Measurements from ENCODE around the gene PTPRD. TPM values are rescaled to one million over a fixed set of nuclear protein-coding genes. Genes with fewer than 3 reads are reported as not detected.

Gene PTPRD
- total RNA-seq, 1 experiment from 2014 or later: not detected

DNA sequence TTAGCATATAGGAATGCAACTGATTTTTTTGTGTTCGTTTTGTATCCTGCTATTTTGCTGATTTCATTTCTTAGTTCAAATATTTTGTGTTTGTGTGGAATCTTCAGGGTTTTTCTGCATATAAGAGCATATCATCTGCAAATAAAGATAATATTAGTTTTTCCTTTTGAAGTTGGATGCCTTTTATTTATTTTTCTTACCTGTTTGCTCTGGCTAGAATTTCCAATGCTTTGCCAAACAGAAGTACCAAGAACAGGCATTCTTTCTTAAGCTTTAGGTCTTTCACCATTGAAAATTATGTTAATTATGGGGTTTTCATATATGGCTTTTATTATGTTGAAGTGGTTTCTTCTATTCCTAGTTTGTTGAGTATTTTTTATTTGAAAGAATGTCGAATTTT, 2308.1 kb downstream of the PTPRD start:
- ChIA-PET POLR2A (ENCODE audit: low non-redundant PET) (no interaction called here), CTCF (no interaction called here)
- BruUV-seq (replicated peaks): no TSS peak
- no peak for TF ChIP-seq EZH2 (IDR thresholded peaks at IDR 0.05; ENCODE audit: borderline replicate concordance, low read depth, low read length, poor library complexity, severe bottlenecking)
- TF ChIP-seq, protein P1, sequence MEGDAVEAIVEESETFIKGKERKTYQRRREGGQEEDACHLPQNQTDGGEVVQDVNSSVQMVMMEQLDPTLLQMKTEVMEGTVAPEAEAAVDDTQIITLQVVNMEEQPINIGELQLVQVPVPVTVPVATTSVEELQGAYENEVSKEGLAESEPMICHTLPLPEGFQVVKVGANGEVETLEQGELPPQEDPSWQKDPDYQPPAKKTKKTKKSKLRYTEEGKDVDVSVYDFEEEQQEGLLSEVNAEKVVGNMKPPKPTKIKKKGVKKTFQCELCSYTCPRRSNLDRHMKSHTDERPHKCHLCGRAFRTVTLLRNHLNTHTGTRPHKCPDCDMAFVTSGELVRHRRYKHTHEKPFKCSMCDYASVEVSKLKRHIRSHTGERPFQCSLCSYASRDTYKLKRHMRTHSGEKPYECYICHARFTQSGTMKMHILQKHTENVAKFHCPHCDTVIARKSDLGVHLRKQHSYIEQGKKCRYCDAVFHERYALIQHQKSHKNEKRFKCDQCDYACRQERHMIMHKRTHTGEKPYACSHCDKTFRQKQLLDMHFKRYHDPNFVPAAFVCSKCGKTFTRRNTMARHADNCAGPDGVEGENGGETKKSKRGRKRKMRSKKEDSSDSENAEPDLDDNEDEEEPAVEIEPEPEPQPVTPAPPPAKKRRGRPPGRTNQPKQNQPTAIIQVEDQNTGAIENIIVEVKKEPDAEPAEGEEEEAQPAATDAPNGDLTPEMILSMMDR (conservative IDR thresholded peaks at IDR 0.05; ENCODE audit: low read depth, low read length): no peak
- no peak overlapping the region for H3K4me3 ChIP-seq (ENCODE audit: low read depth, low read length, poor library complexity, severe bottlenecking)
- H3K27me3 ChIP-seq (replicated peaks; ENCODE audit: insufficient read depth, low read depth, low read length, poor library complexity): no peaks in the 10 kb centered on the region
- H3K27ac ChIP-seq (ENCODE audit: low read depth, low read length, poor library complexity, severe bottlenecking): no peak overlapping the region
- H3K9me3 ChIP-seq (ENCODE audit: low read depth, low read length, poor library complexity, severe bottlenecking): peaks cover 4% of the 10 kb centered on the region
- intact Hi-C loops (cut with micrococcal nuclease; ENCODE audit: unreplicated experiment): no loop called here
- no peaks in the 10 kb centered on the region for H3K36me3 ChIP-seq (ENCODE audit: insufficient read depth, low read length, poor library complexity, severe bottlenecking)
- DNase-seq (ENCODE audit: low spot score): no peak
- no peaks in the 10 kb centered on the region for H3K4me1 ChIP-seq (ENCODE audit: insufficient read depth, low read length, poor library complexity, severe bottlenecking)

- intact Hi-C loops (cut with micrococcal nuclease; ENCODE audit: unreplicated experiment): no loop called here
- Histone ChIP-seq H3K4me1 (ENCODE audit: insufficient read depth, low read length, poor library complexity, severe bottlenecking) (no peaks in the 10 kb centered on the region), H3K27me3 (replicated peaks; ENCODE audit: insufficient read depth, low read depth, low read length, poor library complexity) (no peaks in the 10 kb centered on the region), H3K27ac (ENCODE audit: low read depth, low read length, poor library complexity, severe bottlenecking) (no peak overlapping the region), H3K4me3 (ENCODE audit: low read depth, low read length, poor library complexity, severe bottlenecking) (no peak overlapping the region), H3K9me3 (ENCODE audit: low read depth, low read length, poor library complexity, severe bottlenecking) (no peaks in the 10 kb centered on the region), H3K36me3 (ENCODE audit: insufficient read depth, low read length, poor library complexity, severe bottlenecking) (no peaks in the 10 kb centered on the region)
- ChIA-PET CTCF (no interaction called here), POLR2A (ENCODE audit: low non-redundant PET) (no interaction called here)
- DNase-seq (ENCODE audit: low spot score): no peak
- TF ChIP-seq EZH2 (IDR thresholded peaks at IDR 0.05; ENCODE audit: borderline replicate concordance, low read depth, low read length, poor library complexity, severe bottlenecking): no peak
- TF ChIP-seq, protein P1 (conservative IDR thresholded peaks at IDR 0.05; ENCODE audit: low read depth, low read length): no peak
- BruUV-seq (replicated peaks): no TSS peak
Observed at GRCh38 chr9:8301296-8301695, 2311.5 kb downstream of the PTPRD start.

DNA sequence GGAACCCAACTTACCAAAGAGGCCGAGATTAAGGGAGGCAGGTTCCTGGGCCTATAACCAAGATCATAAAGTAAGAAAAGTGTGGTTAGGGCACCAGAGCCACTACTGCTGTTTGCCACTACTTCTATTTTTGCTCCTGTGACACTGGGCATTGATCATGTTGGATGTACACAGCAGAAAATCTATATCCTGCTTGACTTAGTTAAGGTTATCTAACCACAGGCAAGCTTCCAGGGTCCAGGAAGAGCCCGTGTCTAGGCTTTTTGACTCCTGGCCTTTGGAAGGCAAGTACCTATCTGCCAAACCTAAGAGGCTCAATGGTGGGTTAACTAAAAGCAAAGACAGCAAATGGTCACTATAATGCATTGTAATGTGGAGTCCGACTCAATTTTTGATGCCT, 2315.8 kb downstream of the PTPRD start:
- no peaks in the 10 kb centered on the region for H3K27me3 ChIP-seq (replicated peaks; ENCODE audit: insufficient read depth, low read depth, low read length, poor library complexity)
- POLR2A ChIA-PET (ENCODE audit: low non-redundant PET): no interaction called here
- H3K9me3 ChIP-seq (ENCODE audit: low read depth, low read length, poor library complexity, severe bottlenecking): no peaks in the 10 kb centered on the region
- TF ChIP-seq EZH2 (IDR thresholded peaks at IDR 0.05; ENCODE audit: borderline replicate concordance, low read depth, low read length, poor library complexity, severe bottlenecking): no peak
- TF ChIP-seq, protein P1 (conservative IDR thresholded peaks at IDR 0.05; ENCODE audit: low read depth, low read length): no peak
- H3K4me1 ChIP-seq (ENCODE audit: insufficient read depth, low read length, poor library complexity, severe bottlenecking): no peaks in the 10 kb centered on the region
- no peak overlapping the region for H3K27ac ChIP-seq (ENCODE audit: low read depth, low read length, poor library complexity, severe bottlenecking)
- no peaks in the 10 kb centered on the region for H3K36me3 ChIP-seq (ENCODE audit: insufficient read depth, low read length, poor library complexity, severe bottlenecking)
- DNase-seq (ENCODE audit: low spot score): no peak
- no TSS peak for BruUV-seq (replicated peaks)
- no peak overlapping the region for H3K4me3 ChIP-seq (ENCODE audit: low read depth, low read length, poor library complexity, severe bottlenecking)
- intact Hi-C loops (cut with micrococcal nuclease; ENCODE audit: unreplicated experiment): no loop called here
- CTCF ChIA-PET: no interaction called here
